Endothelial cell of umbilical vein (primary cell): ENCODE results near the gene DQX1.

Experiments used
- EZH2 ChIP-seq: IDR thresholded peaks from 2 replicates; pipeline ENCODE4 v1.6.1; 2012; ENCODE audit warnings: borderline replicate concordance, low read depth, mild to moderate bottlenecking, moderate library complexity, low read length, inconsistent platforms; ENCODE audit not compliant: severe bottlenecking
- GATA2 ChIP-seq: IDR thresholded peaks from 2 replicates; pipeline ENCODE4 v1.7.0; 2011; ENCODE audit warnings: low read depth, mild to moderate bottlenecking, moderate library complexity, mixed read lengths, low read length; ENCODE audit not compliant: insufficient read length, insufficient read depth
- JUN ChIP-seq: IDR thresholded peaks from 2 replicates; pipeline ENCODE4 v1.6.1; 2011; ENCODE audit warnings: borderline replicate concordance, low read depth; ENCODE audit not compliant: insufficient read length, insufficient read depth
- MYC ChIP-seq: IDR thresholded peaks from one replicate; pipeline ENCODE4 v1.6.1; 2011; ENCODE audit warnings: mild to moderate bottlenecking, low read depth, low read length
- POLR2A ChIP-seq: IDR thresholded peaks from 2 replicates; pipeline ENCODE4 v1.6.1; 2012; ENCODE audit warnings: low read depth, mild to moderate bottlenecking, control low read depth, low read length
- POLR2AphosphoS5 ChIP-seq: IDR thresholded peaks from 2 replicates; pipeline ENCODE4 v1.6.1; 2012; ENCODE audit warnings: low read depth, mild to moderate bottlenecking, control low read depth, low read length, moderate library complexity; ENCODE audit not compliant: insufficient read depth
- TF ChIP-seq, protein P1 (sequence below), 2 donors: IDR thresholded peaks; 1 replicate in 1 of 2; 2 replicates in 1 of 2; pipeline ENCODE4 v1.5.1; 2011; ENCODE audit warnings: low read length in 2 of 2, mild to moderate bottlenecking in 2 of 2, moderate library complexity in 2 of 2, control low read depth in 1 of 2, inconsistent platforms in 1 of 2, low read depth in 1 of 2; ENCODE audit not compliant: insufficient read depth in 1 of 2; ENCODE audit errors: extremely low read depth in 1 of 2
- TF ChIP-seq, protein P2 (sequence below): IDR thresholded peaks from 2 replicates; pipeline ENCODE4 v1.6.1; 2011; ENCODE audit not compliant: insufficient read depth, insufficient read length

DNA sequence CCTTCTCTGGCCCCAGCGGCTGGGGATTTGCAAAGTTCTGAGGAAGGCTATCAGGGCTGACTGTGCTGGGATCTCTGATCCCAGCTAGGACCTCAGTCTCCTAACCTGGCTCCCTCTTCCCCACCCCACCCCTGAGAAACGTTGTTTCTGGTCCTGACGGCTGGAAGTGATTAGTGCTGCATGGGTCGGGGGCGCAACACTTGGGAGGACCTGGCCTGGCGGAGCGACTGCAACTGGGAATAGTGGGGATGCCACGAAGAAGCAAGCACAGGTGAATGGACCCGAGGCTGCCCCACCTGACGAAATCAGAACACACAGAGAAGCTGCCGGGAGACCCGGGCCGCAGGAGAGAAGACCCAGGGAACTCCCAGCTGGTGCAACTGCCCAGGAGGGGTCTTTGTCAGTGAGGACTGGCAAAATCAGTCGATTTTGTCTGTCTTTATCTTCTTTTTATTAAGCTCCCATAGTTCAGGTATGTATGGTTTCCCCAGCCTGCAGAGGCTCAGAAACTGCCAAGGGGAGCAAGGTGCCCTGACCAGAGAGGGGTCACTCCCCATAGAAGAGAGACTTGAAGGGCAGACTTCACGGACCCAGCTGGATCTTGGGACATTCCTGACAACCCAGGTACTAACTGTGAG, 26.0 kb downstream of the DQX1 start:
- TF ChIP-seq, protein P1, sequence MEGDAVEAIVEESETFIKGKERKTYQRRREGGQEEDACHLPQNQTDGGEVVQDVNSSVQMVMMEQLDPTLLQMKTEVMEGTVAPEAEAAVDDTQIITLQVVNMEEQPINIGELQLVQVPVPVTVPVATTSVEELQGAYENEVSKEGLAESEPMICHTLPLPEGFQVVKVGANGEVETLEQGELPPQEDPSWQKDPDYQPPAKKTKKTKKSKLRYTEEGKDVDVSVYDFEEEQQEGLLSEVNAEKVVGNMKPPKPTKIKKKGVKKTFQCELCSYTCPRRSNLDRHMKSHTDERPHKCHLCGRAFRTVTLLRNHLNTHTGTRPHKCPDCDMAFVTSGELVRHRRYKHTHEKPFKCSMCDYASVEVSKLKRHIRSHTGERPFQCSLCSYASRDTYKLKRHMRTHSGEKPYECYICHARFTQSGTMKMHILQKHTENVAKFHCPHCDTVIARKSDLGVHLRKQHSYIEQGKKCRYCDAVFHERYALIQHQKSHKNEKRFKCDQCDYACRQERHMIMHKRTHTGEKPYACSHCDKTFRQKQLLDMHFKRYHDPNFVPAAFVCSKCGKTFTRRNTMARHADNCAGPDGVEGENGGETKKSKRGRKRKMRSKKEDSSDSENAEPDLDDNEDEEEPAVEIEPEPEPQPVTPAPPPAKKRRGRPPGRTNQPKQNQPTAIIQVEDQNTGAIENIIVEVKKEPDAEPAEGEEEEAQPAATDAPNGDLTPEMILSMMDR (IDR thresholded peaks at IDR 0.05; ENCODE audit: extremely low read depth in 1 of 2, insufficient read depth in 1 of 2, low read depth in 1 of 2, low read length in 2 of 2): no peak
- TF ChIP-seq, protein P2, sequence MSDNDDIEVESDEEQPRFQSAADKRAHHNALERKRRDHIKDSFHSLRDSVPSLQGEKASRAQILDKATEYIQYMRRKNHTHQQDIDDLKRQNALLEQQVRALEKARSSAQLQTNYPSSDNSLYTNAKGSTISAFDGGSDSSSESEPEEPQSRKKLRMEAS: no peak
- TF ChIP-seq POLR2A (no peak), EZH2 (no peak), POLR2AphosphoS5 (no peak), JUN (no peak), MYC (no peak), GATA2 (no peak)
